ENCODE measurements around the gene PSMD9.
"Not testable (repeated sequence)": the region's sequence is repeated elsewhere in the genome, so short reads cannot be mapped to it uniquely, and the experiment has no call there.

Gene PSMD9

GRCh38 chr12:121888083-121888477 lies 510 bp upstream of the PSMD9 start:
- DNase-seq (ENCODE audit: low spot score) = no peak
- TF ChIP-seq CTCF (IDR thresholded peaks at IDR 0.05; ENCODE audit: extremely low read depth, missing control alignments) = no peak

GRCh38 chr12:121889274-121889624 lies 659 bp downstream of the PSMD9 start:
- DNase-seq (ENCODE audit: low spot score) = no peak
- no peak for TF ChIP-seq CTCF (IDR thresholded peaks at IDR 0.05; ENCODE audit: extremely low read depth, missing control alignments)

- not testable (repeated sequence) for DNase-seq (ENCODE audit: low spot score)
Measured at GRCh38 chr12:121889661-121890060, 1.1 kb downstream of the PSMD9 start.

- no peak for TF ChIP-seq CTCF (IDR thresholded peaks at IDR 0.05; ENCODE audit: extremely low read depth, missing control alignments)
- DNase-seq (ENCODE audit: low spot score) = no peak
Measured at GRCh38 chr12:121892673-121893561, 4.3 kb downstream of the PSMD9 start.

- TF ChIP-seq CTCF (IDR thresholded peaks at IDR 0.05; ENCODE audit: extremely low read depth, missing control alignments) = no peak
- DNase-seq (ENCODE audit: low spot score) = no peak
Measured at GRCh38 chr12:121893961-121894460, 5.4 kb downstream of the PSMD9 start.

GRCh38 chr12:121894633-121895032 lies 6.0 kb downstream of the PSMD9 start:
- no peak for DNase-seq (ENCODE audit: low spot score)

GRCh38 chr12:121898287-121898686 lies 9.7 kb downstream of the PSMD9 start:
- no peak for DNase-seq (ENCODE audit: low spot score)
- TF ChIP-seq CTCF (IDR thresholded peaks at IDR 0.05; ENCODE audit: extremely low read depth, missing control alignments) = no peak

More at GRCh38 chr12:121894633-121895032, 6.0 kb downstream of the PSMD9 start:
- peak; percentile 8 for TF ChIP-seq CTCF (IDR thresholded peaks at IDR 0.05; ENCODE audit: extremely low read depth, missing control alignments)

GRCh38 chr12:121899590-121899989 lies 11.0 kb downstream of the PSMD9 start:
- no peak for TF ChIP-seq CTCF (IDR thresholded peaks at IDR 0.05; ENCODE audit: extremely low read depth, missing control alignments)
- no peak for DNase-seq (ENCODE audit: low spot score)
